ENCODE measurements around the gene TMEM81.
A peak's percentile ranks its signal among the peaks of the same experiment; 100 is the strongest.

Gene TMEM81
- 1.9 to 4.9 (median 2.8) reads per million in 4 experiments for total RNA-seq

DNA sequence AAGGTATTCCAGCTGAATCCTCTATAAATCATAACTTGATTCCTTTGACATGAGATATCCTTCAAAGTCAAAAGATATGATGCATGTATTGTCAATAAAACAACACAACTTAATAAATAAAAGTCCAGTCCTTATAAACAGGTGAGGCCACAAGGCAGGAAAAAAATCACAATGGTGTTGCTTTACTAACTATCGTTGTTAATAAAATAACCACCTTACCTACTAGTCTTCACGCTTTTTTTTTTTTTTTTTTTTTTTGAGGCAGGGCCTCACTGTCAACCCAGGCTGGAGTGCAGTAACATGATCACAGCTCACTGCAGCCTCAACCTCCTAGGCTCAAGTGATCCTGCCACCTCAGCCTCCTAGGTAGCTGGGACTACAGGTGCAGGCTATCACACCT, at the start of gene TMEM81:
TMEM81 (minus strand) TSS at position 101 of the 400 bp plus-strand sequence. CDS start 140 bp downstream, outside the sequence.
- no peak for DNase-seq

DNA sequence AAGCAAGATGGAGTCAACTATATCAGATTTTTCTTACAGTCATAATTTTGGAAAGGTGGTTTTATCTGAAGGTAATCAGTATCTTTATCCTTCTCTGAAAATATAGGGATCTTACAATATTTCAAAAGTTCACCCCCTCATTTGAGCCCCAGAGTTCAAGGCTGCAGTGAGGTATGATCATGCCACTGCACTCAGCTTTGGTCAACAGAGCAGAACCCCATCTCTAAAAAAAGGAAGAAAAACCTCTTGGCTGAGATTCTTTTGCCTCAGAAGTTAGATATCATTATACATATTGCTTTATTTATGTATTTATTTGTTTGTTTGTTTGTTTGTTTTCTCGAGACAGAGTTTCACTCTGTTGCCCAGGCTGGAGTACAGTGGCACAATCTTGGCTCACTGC, 49.0 kb upstream of the TMEM81 start:
- DNase-seq = no peak

DNA sequence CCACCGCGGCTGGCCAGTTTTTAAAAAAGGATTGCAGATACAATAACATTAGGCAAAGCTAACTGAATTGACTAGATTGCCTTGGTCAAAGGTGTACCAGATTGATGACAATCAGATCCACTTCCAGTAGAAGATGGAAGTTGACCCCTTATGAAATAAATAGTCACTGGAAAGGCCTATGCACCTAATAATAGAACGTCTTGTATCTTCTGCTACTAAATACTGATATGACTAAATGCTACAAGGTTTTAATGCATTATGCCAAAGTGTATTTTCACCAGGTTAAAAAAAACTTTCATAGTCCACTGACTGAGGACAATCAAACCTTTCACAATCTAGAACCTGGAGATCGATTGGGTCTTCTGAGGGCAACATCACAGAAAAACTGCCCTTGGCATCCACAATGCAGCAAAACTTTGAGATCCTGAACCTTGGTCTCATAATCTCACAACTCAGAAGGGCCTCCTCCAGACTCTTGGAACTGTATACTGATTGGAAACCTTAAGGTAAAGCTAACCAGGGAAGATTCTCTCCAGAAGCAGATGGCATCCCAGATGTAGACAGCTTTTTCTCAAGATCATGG, 45.3 kb upstream of the TMEM81 start:
- no peak for DNase-seq

GRCh38 chr1:205128050-205128449, 43.8 kb upstream of the TMEM81 start:
- DNase-seq = no peak

DNA sequence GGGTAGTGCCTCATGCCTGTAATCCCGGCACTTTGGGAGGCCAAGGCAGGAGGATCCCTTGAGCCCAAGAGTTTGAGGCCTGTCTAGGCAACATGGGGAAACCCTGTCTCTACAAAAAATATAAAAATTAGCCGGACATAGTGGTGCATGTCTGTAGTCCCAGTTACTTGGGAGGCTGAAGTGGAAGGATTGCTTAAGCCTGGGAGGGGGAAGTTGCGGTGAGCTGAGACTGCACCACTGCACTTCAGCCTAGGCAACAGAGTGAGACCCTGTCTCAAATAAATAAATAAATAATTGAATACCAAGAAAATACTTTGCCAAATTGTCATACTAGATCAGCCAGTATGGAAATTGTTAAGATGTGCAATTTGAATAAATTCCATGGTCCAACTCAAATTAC, 43.4 kb upstream of the TMEM81 start:
- no peak for DNase-seq

- no peak for DNase-seq
Observed at GRCh38 chr1:205124726-205125125, 40.5 kb upstream of the TMEM81 start.

- DNase-seq = no peak
Observed at GRCh38 chr1:205122489-205122882, 38.2 kb upstream of the TMEM81 start.

- peak; percentile 90 for DNase-seq
Observed at GRCh38 chr1:205121660-205122488, 37.6 kb upstream of the TMEM81 start, which contains the start of gene RBBP5. TSS of gene RBBP5 (minus strand) at chr1:205121978. CDS start at chr1:205121873, 105 bp downstream.

- DNase-seq = no peak
Observed at GRCh38 chr1:205118752-205119151, 34.5 kb upstream of the TMEM81 start.

DNA sequence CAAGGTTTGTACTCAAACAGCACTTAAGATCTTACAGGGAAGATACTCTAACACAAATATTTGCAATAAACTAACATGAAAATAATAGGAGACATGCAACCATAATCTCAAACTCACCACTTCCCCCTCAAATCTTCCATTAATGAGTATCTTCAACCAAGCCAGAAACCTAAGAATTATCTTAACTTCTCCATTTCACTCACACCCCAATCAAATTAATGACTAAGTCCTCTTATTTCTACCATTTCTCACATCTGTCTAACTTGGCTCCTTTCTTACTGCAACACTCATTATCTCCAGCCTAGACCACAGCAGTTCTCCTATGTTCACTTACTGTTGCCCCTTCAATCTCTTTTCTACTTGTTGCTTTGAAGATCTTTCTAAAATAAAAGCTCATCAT, 27.1 kb upstream of the TMEM81 start:
- no peak for DNase-seq

DNA sequence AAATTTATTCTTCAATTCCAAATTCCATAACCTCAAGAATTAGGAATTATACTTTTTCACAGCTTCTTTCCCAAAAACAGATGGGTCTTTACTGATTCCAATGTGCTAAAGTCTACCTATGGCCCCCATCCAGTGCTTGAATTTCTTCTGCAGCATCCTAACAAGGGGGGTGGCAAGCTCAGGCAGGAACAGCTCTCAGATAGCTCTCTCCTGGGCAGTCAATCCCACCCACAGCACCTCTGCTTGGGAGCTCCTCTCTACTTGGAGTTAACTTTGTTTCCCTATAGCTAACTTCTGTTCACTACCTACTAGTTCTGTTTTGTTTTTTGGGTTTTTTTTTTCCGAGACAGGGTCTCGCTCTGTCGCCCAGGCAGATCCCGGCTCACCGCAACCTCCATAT, 25.5 kb upstream of the TMEM81 start:
- DNase-seq = no peak

DNA sequence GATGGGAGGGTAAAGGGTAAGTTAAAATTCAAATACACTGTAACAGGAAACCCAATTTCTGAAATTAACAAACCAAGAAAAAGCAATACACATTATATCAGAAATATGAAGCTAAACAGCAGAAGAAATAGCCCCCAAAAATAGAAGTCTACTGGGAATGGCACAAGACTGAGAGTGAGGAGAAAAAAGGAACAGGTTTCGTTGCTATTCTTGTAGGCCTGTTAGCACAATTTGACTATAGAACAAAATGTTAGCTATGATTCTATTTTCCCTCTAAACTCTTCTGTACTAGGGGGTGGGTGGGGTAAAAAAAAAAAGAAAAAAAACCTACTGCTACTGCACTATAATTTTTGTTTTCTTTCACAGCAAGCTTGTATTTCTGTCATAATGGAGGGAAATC, 25.0 kb upstream of the TMEM81 start:
- DNase-seq = no peak

GRCh38 chr1:205108464-205108863, 24.2 kb upstream of the TMEM81 start:
- DNase-seq = no peak

- no peak for DNase-seq
Observed at GRCh38 chr1:205107327-205107726, 23.1 kb upstream of the TMEM81 start.

GRCh38 chr1:205102404-205102803, 18.1 kb upstream of the TMEM81 start:
- no peak for DNase-seq

- no peak for DNase-seq
Observed at GRCh38 chr1:205098242-205098641, 14.0 kb upstream of the TMEM81 start.

- no peak for DNase-seq
Observed at GRCh38 chr1:205095422-205095821, 11.2 kb upstream of the TMEM81 start.

DNA sequence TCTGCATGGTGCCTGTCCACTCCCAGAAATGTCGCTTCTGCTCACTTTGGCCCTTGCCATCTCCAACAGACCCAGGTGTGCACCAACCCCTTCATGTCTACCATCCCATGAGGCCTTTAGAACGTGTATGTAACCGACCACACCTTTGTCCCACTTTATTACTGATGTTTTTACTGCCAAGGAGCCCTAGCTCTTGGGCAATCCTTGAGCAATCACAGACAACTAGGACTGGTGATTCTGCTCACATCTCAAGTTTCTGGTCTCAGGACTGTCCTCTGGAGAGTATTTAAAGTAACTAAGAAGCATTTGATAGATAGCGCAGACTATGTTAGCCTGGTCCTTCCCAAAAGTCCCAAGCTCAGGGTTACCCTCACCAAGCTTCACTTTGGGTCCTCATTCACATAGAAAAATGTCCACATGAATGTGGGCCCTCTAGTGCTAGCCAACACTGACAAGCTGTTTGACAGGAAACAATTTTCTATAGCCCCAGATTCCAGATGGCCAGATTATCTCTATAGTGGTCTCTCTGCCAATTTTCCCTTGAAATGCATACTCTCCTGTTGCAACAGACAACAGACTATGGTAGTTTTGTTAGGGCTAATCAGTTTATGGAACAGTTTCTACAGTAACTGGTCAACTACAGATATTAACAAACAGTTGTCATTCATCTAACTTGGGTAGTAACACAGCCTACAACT, 6.9 kb upstream of the TMEM81 start:
- DNase-seq = no peak

DNA sequence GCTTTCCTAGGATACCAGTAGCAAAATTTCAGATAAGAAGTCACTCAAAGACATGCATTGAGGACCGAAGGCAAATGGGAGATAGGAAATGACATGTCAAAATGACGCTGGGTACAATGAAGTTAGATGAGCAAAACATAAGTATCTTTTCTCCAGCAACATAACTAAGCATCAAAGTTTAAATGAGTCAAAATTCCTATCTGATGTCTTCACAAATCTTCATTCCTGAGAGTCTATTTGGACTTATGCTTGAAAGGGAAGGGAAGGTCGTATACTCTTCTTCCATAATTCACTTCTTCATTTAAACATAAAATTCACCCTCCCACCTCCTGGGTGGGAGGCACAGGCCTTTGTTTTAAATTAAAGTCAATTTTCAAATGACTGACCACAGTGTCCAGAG, 4.1 kb upstream of the TMEM81 start:
- DNase-seq = no peak

DNA sequence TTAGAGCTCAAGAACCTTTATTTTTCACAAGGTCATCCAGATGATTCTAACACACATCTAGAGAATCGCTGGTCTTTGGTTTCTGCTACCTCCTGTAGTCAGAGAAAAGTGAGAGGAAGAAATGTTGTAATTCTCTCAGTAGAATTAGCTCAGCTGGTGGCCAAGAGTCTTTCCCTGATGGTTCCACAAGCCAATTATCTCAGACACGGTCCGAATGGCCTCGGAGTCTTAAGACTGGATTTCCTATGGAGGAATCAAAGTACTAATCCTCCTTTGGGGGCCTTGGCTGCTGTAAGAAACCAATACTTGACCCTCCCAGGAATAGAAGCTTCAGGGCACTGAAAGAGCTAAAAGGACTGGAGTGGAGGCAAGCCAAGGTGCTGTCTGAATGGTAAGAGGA, 1.8 kb downstream of the TMEM81 start:
- DNase-seq = no peak

DNA sequence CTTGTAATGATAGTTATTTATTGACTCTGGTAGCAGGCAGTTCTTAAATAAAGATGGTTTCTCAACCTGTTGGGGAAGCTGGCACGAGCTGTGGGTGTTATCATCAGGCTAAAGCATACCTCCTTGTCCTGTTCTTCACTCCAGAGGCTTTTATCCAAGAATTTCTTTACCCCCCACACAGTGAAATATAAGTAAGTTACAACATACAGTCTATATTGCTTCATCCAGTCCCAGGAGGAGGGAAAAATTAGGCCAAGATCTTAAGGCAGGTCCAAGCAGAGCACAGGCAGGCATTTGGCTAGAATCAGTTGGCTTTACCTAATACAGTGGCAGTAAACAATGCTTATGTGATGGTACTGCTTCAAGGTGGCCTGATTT, 6.3 kb downstream of the TMEM81 start:
- no peak for DNase-seq

GRCh38 chr1:205077158-205077933, 6.9 kb downstream of the TMEM81 start:
- DNase-seq = no peak

- no peak for DNase-seq
Observed at GRCh38 chr1:205076245-205076761, 8.0 kb downstream of the TMEM81 start.

All from effector CD8-positive, alpha-beta T cell (primary cell).